ACC112 (cell line): ENCODE measurements around the gene CDH23.

Source experiments
- H2AFZ ChIP-seq: fragments of 200-600 bp; sonication (generic); one replicate; pipeline ENCODE4 v1.6.0; 2017; ENCODE audit warnings: antibody characterized with exemption, low read length; ENCODE audit not compliant: unreplicated experiment
- H3K27ac ChIP-seq: fragments of 200-600 bp; sonication (generic); 2 replicates; pipeline ENCODE4 v1.5.1; 2014; ENCODE audit warnings: low read depth, mild to moderate bottlenecking, antibody characterized with exemption, low read length, moderate library complexity
- H3K27me3 ChIP-seq: fragments of 200-600 bp; sonication (generic); 2 replicates; pipeline ENCODE4 v1.6.1; 2014; ENCODE audit warnings: mild to moderate bottlenecking, antibody characterized with exemption, low read length, moderate library complexity, mixed read lengths; ENCODE audit not compliant: insufficient read depth
- H3K36me3 ChIP-seq: fragments of 200-600 bp; sonication (generic); 2 replicates; pipeline ENCODE4 v1.6.1; 2016; ENCODE audit warnings: mild to moderate bottlenecking, antibody characterized with exemption, low read length, moderate library complexity, mixed read lengths; ENCODE audit not compliant: insufficient read depth
- H3K4me1 ChIP-seq: fragments of 200-600 bp; sonication (generic); one replicate; pipeline ENCODE4 v1.6.1; 2016; ENCODE audit warnings: low read length, mixed read lengths; ENCODE audit not compliant: insufficient read depth, unreplicated experiment, control insufficient read depth
- H3K4me3 ChIP-seq: fragments of 200-600 bp; sonication (generic); 2 replicates; pipeline ENCODE4 v1.5.1; 2014; ENCODE audit warnings: mild to moderate bottlenecking, low read depth, low read length
- H3K79me2 ChIP-seq: fragments of 200-600 bp; sonication (generic); one replicate; pipeline ENCODE4 v1.6.0; 2016; ENCODE audit warnings: low read length; ENCODE audit not compliant: control insufficient read depth, unreplicated experiment, insufficient read depth

Gene CDH23

GRCh38 chr10:71567006-71567405 lies 170.3 kb downstream of the CDH23 start:
- Histone ChIP-seq H3K27ac (no peak overlapping the region), H3K79me2 (no peaks in the 10 kb centered on the region), H3K27me3 (peaks cover 37% of the 10 kb centered on the region), H3K4me3 (no peak overlapping the region), H3K36me3 (no peaks in the 10 kb centered on the region), H2AFZ (no peak overlapping the region), H3K4me1 (no peaks in the 10 kb centered on the region)

- no peak overlapping the region for H2AFZ ChIP-seq
- H3K27ac ChIP-seq = no peak overlapping the region
- H3K36me3 ChIP-seq = no peaks in the 10 kb centered on the region
- H3K27me3 ChIP-seq = peaks cover 22% of the 10 kb centered on the region
- no peak overlapping the region for H3K4me3 ChIP-seq
- H3K4me1 ChIP-seq = no peaks in the 10 kb centered on the region
- no peaks in the 10 kb centered on the region for H3K79me2 ChIP-seq
Measured at GRCh38 chr10:71568896-71569492, 172.3 kb downstream of the CDH23 start.

DNA sequence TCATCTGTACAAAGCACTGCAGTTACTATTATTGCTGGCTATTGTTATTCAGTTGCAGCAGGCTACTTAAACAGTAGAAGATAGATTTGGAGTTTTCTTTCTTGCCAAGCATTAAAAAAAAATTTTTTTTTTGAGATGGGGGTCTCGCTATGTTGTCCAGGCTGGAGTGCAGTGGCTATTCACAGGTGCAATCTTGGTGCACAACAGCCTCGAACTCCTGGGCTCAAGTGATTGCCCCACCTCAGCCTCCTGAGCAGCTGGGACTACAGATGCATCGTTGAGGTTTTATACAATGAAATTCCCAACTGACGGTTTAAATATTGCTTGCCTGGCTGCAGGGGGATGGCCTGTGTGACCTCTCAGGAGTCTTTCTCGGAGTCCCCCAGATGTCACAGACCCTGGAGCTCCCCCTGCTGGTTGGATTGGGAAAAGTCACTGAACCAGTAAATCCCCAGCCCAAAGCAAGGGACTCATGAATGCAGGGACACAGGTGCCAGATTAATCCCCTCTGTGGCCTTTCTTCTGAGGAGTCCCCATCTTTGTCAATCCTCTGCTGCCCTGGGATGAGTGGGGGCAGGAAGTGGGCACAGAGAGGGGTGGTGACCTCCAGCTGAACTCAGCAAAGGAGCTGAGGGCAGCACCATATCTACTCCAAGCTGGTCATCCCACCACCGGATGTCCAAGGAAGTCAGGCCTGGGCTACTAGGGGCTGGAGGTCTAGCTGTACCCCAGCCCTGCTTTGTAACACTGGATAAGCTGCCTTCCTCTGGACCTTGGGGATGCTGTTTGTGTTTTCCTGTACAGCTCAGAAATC lies 173.3 kb downstream of the CDH23 start:
- Histone ChIP-seq H3K36me3 (no peaks in the 10 kb centered on the region), H3K27me3 (peaks cover 15% of the 10 kb centered on the region), H3K79me2 (no peaks in the 10 kb centered on the region), H3K27ac (no peak overlapping the region), H3K4me3 (no peak overlapping the region), H3K4me1 (no peaks in the 10 kb centered on the region), H2AFZ (no peak overlapping the region)

GRCh38 chr10:71571460-71572175 lies 174.9 kb downstream of the CDH23 start:
- H3K36me3 ChIP-seq = no peaks in the 10 kb centered on the region
- H3K27ac ChIP-seq = no peak overlapping the region
- H3K27me3 ChIP-seq = 0 out of 2 replicates have a peak, but pooled peaks cover 5% of the 10 kb centered on the region
- no peak overlapping the region for H3K4me3 ChIP-seq
- H2AFZ ChIP-seq = no peak overlapping the region
- H3K4me1 ChIP-seq = no peaks in the 10 kb centered on the region
- H3K79me2 ChIP-seq = no peaks in the 10 kb centered on the region

DNA sequence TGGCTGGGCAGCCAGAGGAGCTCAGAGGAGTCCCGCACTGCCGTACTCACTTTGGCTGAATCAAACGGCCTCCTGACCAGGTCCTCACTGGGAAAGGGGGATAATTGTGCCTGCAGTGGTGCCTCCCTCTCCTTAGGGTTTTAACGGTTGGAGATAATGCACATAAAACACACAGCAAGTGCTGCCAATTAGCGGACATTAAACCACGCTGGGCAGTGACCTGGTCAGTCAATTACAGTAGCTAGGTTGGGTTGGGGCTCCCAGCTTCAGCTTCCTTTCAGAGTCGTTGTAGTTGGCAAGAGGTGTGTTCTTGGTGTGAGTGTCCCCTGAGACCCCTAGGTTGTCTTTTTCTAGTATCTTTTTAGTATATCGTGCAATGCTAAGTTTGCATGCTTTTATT lies 176.2 kb downstream of the CDH23 start:
- Histone ChIP-seq H3K27me3 (peaks cover 15% of the 10 kb centered on the region), H3K36me3 (no peaks in the 10 kb centered on the region), H3K27ac (no peak overlapping the region), H3K79me2 (no peaks in the 10 kb centered on the region), H3K4me3 (no peak overlapping the region), H3K4me1 (no peaks in the 10 kb centered on the region), H2AFZ (no peak overlapping the region)

DNA sequence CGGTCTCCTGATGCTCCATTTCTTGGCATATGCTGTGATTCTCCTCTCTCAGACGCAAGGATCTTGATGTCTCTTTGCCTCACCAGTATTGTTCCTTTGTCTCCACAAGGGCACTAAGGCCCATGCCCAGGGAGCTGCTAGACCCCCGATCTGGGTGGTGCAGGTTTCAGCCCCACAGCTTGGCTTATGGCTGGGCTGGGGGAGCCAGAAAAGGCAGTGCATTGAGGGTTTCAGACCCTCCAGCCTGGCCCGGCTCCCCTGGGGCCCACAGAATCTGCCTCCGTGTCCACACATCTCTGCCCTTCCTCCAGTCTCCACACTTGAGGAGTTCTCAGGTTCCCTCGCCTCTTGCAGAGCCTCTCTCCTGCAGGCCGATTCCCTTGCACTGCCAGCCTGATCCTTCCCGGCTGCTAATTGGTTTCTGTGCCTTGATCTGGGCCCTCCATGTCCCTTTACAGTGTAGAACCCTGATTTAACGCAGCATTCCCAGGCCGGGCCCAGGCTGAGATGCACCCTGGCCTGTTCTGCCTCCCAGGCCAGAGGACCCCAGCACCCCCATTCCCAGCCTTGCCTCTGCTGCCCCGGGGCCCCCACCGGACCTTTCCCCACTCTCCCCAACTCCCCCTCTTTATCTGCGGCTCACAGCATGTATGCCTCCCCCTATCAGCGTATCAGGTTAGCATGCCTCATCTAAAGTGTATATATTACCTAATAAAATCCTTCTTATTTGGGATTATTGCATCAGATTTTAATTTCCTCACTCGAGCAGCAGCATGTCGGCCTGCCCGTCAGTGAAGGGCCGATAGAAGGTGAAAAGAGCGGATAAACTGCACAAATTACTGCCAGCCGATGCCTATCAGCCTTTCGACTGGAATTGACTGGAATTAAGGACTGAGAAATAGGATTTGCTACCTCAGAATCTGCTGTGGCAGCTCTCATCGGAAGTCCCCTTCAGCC lies 177.1 kb downstream of the CDH23 start:
- no peak overlapping the region for H3K27ac ChIP-seq
- no peaks in the 10 kb centered on the region for H3K4me1 ChIP-seq
- no peak overlapping the region for H2AFZ ChIP-seq
- no peaks in the 10 kb centered on the region for H3K36me3 ChIP-seq
- H3K27me3 ChIP-seq = peaks cover 22% of the 10 kb centered on the region
- no peak overlapping the region for H3K4me3 ChIP-seq
- no peaks in the 10 kb centered on the region for H3K79me2 ChIP-seq

- peaks cover 27% of the 10 kb centered on the region for H3K27me3 ChIP-seq
- H3K36me3 ChIP-seq = no peaks in the 10 kb centered on the region
- no peak overlapping the region for H3K27ac ChIP-seq
- H3K79me2 ChIP-seq = no peaks in the 10 kb centered on the region
- no peak overlapping the region for H3K4me3 ChIP-seq
- no peaks in the 10 kb centered on the region for H3K4me1 ChIP-seq
- H2AFZ ChIP-seq = no peak overlapping the region
Measured at GRCh38 chr10:71575451-71575850, 178.7 kb downstream of the CDH23 start.

GRCh38 chr10:71575934-71576801 lies 179.4 kb downstream of the CDH23 start:
- Histone ChIP-seq H3K27ac (no peak overlapping the region), H3K79me2 (no peaks in the 10 kb centered on the region), H3K4me1 (no peaks in the 10 kb centered on the region), H2AFZ (no peak overlapping the region), H3K36me3 (no peaks in the 10 kb centered on the region), H3K27me3 (peaks cover 27% of the 10 kb centered on the region), H3K4me3 (no peak overlapping the region)

DNA sequence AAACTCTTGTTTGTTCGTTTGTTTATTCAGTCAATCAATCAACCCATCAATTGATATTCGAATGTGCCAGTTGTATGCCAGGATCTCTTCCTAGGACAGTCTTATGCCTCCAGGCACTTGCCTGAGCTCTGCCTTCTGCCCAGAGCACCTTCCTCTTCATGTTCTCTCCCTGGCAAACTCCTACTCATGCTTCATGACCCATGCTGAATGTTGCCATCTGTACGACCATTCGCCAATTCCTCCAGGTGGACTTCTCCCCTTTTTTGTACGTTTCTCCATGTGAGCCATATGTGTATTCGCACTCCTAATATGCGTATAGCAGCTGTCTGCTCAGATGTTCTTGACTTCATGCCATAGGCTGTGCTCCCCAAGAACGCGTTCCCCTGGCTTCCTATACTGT lies 180.1 kb downstream of the CDH23 start:
- Histone ChIP-seq H3K27me3 (peaks cover 27% of the 10 kb centered on the region), H3K4me3 (no peak overlapping the region), H3K79me2 (no peaks in the 10 kb centered on the region), H3K4me1 (no peaks in the 10 kb centered on the region), H2AFZ (no peak overlapping the region), H3K27ac (no peak overlapping the region), H3K36me3 (no peaks in the 10 kb centered on the region)
